Trophoblast cell (in vitro differentiated cells and primary cell): ENCODE results near the gene CNR2. TPM values are rescaled to one million over a fixed set of nuclear protein-coding genes. Genes with fewer than 3 reads are reported as not detected.

Experiments used
- DNase-seq, 2 donors: peaks; one replicate each; pipeline ENCODE4 v3.0.0-alpha.2; 2016
- H2AFZ ChIP-seq: 2 replicates; pipeline ENCODE4 v1.6.1; 2013; ENCODE audit warnings: low read length, moderate library complexity, mild to moderate bottlenecking; ENCODE audit not compliant: insufficient read depth, poor library complexity
- H2AK5ac ChIP-seq: 2 replicates; pipeline ENCODE4 v1.6.1; 2013; ENCODE audit warnings: mild to moderate bottlenecking, low read length
- H2BK120ac ChIP-seq: 2 replicates; pipeline ENCODE4 v1.6.1; 2013; ENCODE audit warnings: low read length, mild to moderate bottlenecking, moderate library complexity; ENCODE audit not compliant: insufficient read depth, poor library complexity
- H2BK12ac ChIP-seq: 2 replicates; pipeline ENCODE4 v1.6.1; 2013; ENCODE audit warnings: mild to moderate bottlenecking, low read length, moderate library complexity
- H2BK5ac ChIP-seq: 2 replicates; pipeline ENCODE4 v1.6.1; 2013; ENCODE audit warnings: low read length, low read depth, moderate library complexity, mild to moderate bottlenecking; ENCODE audit not compliant: poor library complexity
- H3K14ac ChIP-seq: 2 replicates; pipeline ENCODE4 v1.6.1; 2013; ENCODE audit warnings: mild to moderate bottlenecking, low read length
- H3K18ac ChIP-seq: 2 replicates; pipeline ENCODE4 v1.6.1; 2013; ENCODE audit warnings: mild to moderate bottlenecking, low read length
- H3K23ac ChIP-seq: 2 replicates; pipeline ENCODE4 v1.6.1; 2013; ENCODE audit warnings: low read length
- H3K27ac ChIP-seq: 2 replicates; pipeline ENCODE4 v1.5.1; 2013; ENCODE audit warnings: low read depth, mild to moderate bottlenecking, inconsistent platforms, low read length, moderate library complexity
- H3K27me3 ChIP-seq: 2 replicates; pipeline ENCODE4 v1.6.1; 2013; ENCODE audit warnings: inconsistent platforms, mild to moderate bottlenecking, low read length, moderate library complexity; ENCODE audit not compliant: insufficient read depth
- H3K36me3 ChIP-seq, 2 experiments: 1 replicate in 1 of 2; 2 replicates in 1 of 2; pipeline ENCODE4 v1.6.1; 2013; ENCODE audit warnings: low read length in 2 of 2, mild to moderate bottlenecking in 2 of 2, moderate library complexity in 1 of 2; ENCODE audit not compliant: insufficient read depth in 2 of 2, control insufficient read depth in 1 of 2
- H3K4ac ChIP-seq: 2 replicates; pipeline ENCODE4 v1.6.1; 2013; ENCODE audit warnings: low read depth, mild to moderate bottlenecking, low read length, moderate library complexity
- H3K4me1 ChIP-seq, 2 experiments: 1 replicate in 1 of 2; 2 replicates in 1 of 2; pipeline ENCODE4 v1.6.1; 2013; ENCODE audit warnings: low read length in 2 of 2, mild to moderate bottlenecking in 2 of 2, moderate library complexity in 1 of 2; ENCODE audit not compliant: insufficient read depth in 2 of 2, control insufficient read depth in 1 of 2
- H3K4me2 ChIP-seq: 2 replicates; pipeline ENCODE4 v1.6.1; 2013; ENCODE audit warnings: inconsistent platforms, mild to moderate bottlenecking, low read length, moderate library complexity
- H3K4me3 ChIP-seq: 2 replicates; pipeline ENCODE4 v1.5.1; 2013; ENCODE audit warnings: mild to moderate bottlenecking, low read depth, low read length, inconsistent platforms
- H3K79me1 ChIP-seq: one replicate; pipeline ENCODE4 v1.6.1; 2013; ENCODE audit warnings: low read length
- H3K79me2 ChIP-seq: 2 replicates; pipeline ENCODE4 v1.6.1; 2013; ENCODE audit warnings: low read length, mild to moderate bottlenecking; ENCODE audit not compliant: control insufficient read depth, insufficient read depth, poor library complexity
- H3K9ac ChIP-seq: 2 replicates; pipeline ENCODE4 v1.6.1; 2013; ENCODE audit warnings: mild to moderate bottlenecking, low read length
- H3K9me3 ChIP-seq: 2 replicates; pipeline ENCODE4 v1.6.1; 2013; ENCODE audit warnings: low read depth, mild to moderate bottlenecking, control low read depth, inconsistent platforms, low read length; ENCODE audit not compliant: insufficient read depth
- H4K12ac ChIP-seq: 2 replicates; pipeline ENCODE4 v1.6.1; 2013; ENCODE audit warnings: low read depth, mild to moderate bottlenecking, low read length, moderate library complexity
- H4K8ac ChIP-seq: 2 replicates; pipeline ENCODE4 v1.6.1; 2013; ENCODE audit warnings: low read depth, mild to moderate bottlenecking, low read length, moderate library complexity
- H4K91ac ChIP-seq: one replicate; pipeline ENCODE4 v1.6.1; 2013; ENCODE audit warnings: low read depth, mild to moderate bottlenecking, low read length, moderate library complexity
- WGBS: extraction: QIAGEN DNeasy Blood & Tissue Kit; methylation state at CpG from one replicate; pipeline ENCODE4 v1.1.7; 2013; ENCODE audit warnings: missing lambda C conversion rate; ENCODE audit not compliant: insufficient read length, insufficient coverage; ENCODE audit errors: extremely low coverage; 5-methylcytosine and 5-hydroxymethylcytosine counted together
- polyA plus RNA-seq: library from polyadenylated mRNA; stranded (reverse); fragments of 200-250 nt; gene quantifications from 2 replicates; pipeline ENCODE4 v1.2.3, GENCODE V29; 2013

CNR2 gene
- 0.01 TPM in 2 replicates for polyA plus RNA-seq

GRCh38 chr1:23913212-23913880, at the start of gene CNR2:
CNR2 (minus strand) TSS chr1:23913362; CDS start chr1:23875617, 37,745 bp downstream.
- H2BK120ac ChIP-seq = no peak within 1 kb of the TSS
- no peak within 1 kb of the TSS for H3K4me2 ChIP-seq
- no CpG with 5 or more reads among the region's 7 CpGs for WGBS
- no peak within 1 kb of the TSS for H2BK5ac ChIP-seq
- H3K9me3 ChIP-seq = no peaks in the 10 kb centered on the region
- no peaks in the 10 kb centered on the region for H3K27me3 ChIP-seq
- no peaks in the 10 kb centered on the region for H3K79me1 ChIP-seq
- no peak within 1 kb of the TSS for H3K4me3 ChIP-seq
- no peak within 1 kb of the TSS for H4K12ac ChIP-seq
- H3K36me3 ChIP-seq = no peaks in the 10 kb centered on the region
- no peak within 1 kb of the TSS for H3K23ac ChIP-seq
- no peak within 1 kb of the TSS for H4K91ac ChIP-seq
- no peaks in the 10 kb centered on the region for H3K79me2 ChIP-seq
- no peak within 1 kb of the TSS for H4K8ac ChIP-seq
- no peak within 1 kb of the TSS for H3K27ac ChIP-seq
- H3K9ac ChIP-seq = no peak within 1 kb of the TSS
- no peak within 1 kb of the TSS for H3K4ac ChIP-seq
- peak in 1 of 2 donors; percentile 53 for DNase-seq
- H2BK12ac ChIP-seq = no peak within 1 kb of the TSS
- H3K14ac ChIP-seq = no peak within 1 kb of the TSS
- no peak within 1 kb of the TSS for H2AK5ac ChIP-seq
- no peak within 1 kb of the TSS for H3K18ac ChIP-seq
- H3K4me1 ChIP-seq = no peaks in the 10 kb centered on the region
- H2AFZ ChIP-seq = no peak within 1 kb of the TSS

GRCh38 chr1:23960291-23961020, 47.3 kb upstream of the CNR2 start:
- no CpG with 5 or more reads among the region's 15 CpGs for WGBS
- Histone ChIP-seq H3K36me3 (peaks cover 0 to 4% of the 10 kb centered on the region in 2 experiments), H3K14ac (no peak overlapping the region), H4K8ac (no peak overlapping the region), H4K12ac (no peak overlapping the region), H2BK5ac (no peak overlapping the region), H2AK5ac (no peak overlapping the region), H3K9ac (peak overlapping the region; percentile 98), H3K27me3 (no peaks in the 10 kb centered on the region), H4K91ac (no peak overlapping the region), H2BK12ac (no peak overlapping the region), H3K18ac (no peak overlapping the region), H2AFZ (no peak overlapping the region), H3K79me2 (peaks cover 9% of the 10 kb centered on the region), H3K4me3 (peak overlapping the region; percentile 94), H3K4me1 (peaks cover 6 to 9% of the 10 kb centered on the region in 2 experiments), H3K23ac (no peak overlapping the region), H3K4me2 (peak overlapping the region; percentile 64), H3K4ac (peak overlapping the region; percentile 97), H3K9me3 (no peaks in the 10 kb centered on the region), H2BK120ac (no peak overlapping the region), H3K27ac (peak overlapping the region; percentile 99), H3K79me1 (peaks cover 13% of the 10 kb centered on the region)
- peak; percentile 57 to 92 for DNase-seq

- peak within 1 kb of the TSS; percentile 89 for H3K4me2 ChIP-seq
Measured at GRCh38 chr1:23959461-23960290, 46.5 kb upstream of the CNR2 start, which contains the start of gene PNRC2. PNRC2 (plus strand) TSS chr1:23959828; CDS start chr1:23961458, 1,630 bp downstream.

More at GRCh38 chr1:23959461-23960290, 46.5 kb upstream of the CNR2 start, which contains the start of gene PNRC2:
- Histone ChIP-seq H3K23ac (no peak within 1 kb of the TSS), H2BK12ac (no peak within 1 kb of the TSS), H3K9me3 (no peaks in the 10 kb centered on the region), H4K8ac (peak within 1 kb of the TSS; percentile 96), H3K79me1 (peaks cover 13% of the 10 kb centered on the region), H3K4me1 (peaks cover 8 to 14% of the 10 kb centered on the region in 2 experiments), H3K27me3 (no peaks in the 10 kb centered on the region), H2BK5ac (peak within 1 kb of the TSS; percentile 93), H2AK5ac (peak within 1 kb of the TSS; percentile 96), H3K9ac (peak within 1 kb of the TSS; percentile 98), H3K14ac (peak within 1 kb of the TSS; percentile 93), H3K4ac (peak within 1 kb of the TSS; percentile 97), H4K12ac (peak within 1 kb of the TSS; percentile 86), H4K91ac (peak within 1 kb of the TSS; percentile 97), H3K36me3 (peaks cover 0 to 4% of the 10 kb centered on the region in 2 experiments), H2AFZ (peak within 1 kb of the TSS; percentile 79), H3K79me2 (peaks cover 9% of the 10 kb centered on the region), H2BK120ac (peak within 1 kb of the TSS; percentile 90), H3K27ac (peak within 1 kb of the TSS; percentile 100), H3K4me3 (peak within 1 kb of the TSS; percentile 94), H3K18ac (peak within 1 kb of the TSS; percentile 97)
- DNase-seq = peak; percentile 98
- WGBS = no CpG with 5 or more reads among the region's 84 CpGs
